NCI-H2196 treated with DMSO at 0.1 percent for 48 hours (cell line): ENCODE data around the gene VPS9D1.
"Not testable (repeated sequence)": the region's sequence is repeated elsewhere in the genome, so short reads cannot be mapped to it uniquely, and the experiment has no call there.

Source experiments
- DNase-seq: peaks from one replicate; lab custom pipeline; 2025; ENCODE audit not compliant: unreplicated experiment; lab: John Stamatoyannopoulos, UW

The VPS9D1 gene

GRCh38 chr16:89710709-89711564, 9.8 kb downstream of the VPS9D1 start:
- no peak for DNase-seq

- no peak for DNase-seq
These were observed 10.8 kb downstream of the VPS9D1 start for GRCh38 chr16:89709716-89710432.

- DNase-seq = no peak
These were observed 11.5 kb downstream of the VPS9D1 start for GRCh38 chr16:89709166-89709565.

- no peak for DNase-seq
These were observed 12.2 kb downstream of the VPS9D1 start for GRCh38 chr16:89708481-89708931.

DNA sequence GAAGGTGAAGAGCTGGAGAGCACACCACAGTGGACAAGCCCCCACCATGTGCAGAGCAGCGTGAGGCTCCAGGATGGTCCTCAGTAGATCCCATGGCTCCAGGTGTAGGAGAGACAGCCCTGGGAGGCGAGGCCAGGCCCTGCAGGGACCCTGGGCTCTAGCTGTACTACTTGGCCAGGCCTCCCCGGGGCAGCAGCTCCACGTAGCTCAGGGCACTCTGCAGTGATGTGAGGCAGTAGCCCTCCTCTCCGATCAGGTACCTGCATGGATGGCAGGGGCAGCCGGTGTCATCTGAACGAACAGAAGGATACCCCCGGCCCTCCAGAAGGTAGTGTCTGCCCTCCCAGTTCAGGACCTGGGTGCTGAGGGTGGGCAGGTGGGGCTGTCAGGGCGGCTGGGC, 13.0 kb downstream of the VPS9D1 start:
- DNase-seq = no peak

- DNase-seq = no peak
These were observed 14.0 kb downstream of the VPS9D1 start for GRCh38 chr16:89706518-89707260.

DNA sequence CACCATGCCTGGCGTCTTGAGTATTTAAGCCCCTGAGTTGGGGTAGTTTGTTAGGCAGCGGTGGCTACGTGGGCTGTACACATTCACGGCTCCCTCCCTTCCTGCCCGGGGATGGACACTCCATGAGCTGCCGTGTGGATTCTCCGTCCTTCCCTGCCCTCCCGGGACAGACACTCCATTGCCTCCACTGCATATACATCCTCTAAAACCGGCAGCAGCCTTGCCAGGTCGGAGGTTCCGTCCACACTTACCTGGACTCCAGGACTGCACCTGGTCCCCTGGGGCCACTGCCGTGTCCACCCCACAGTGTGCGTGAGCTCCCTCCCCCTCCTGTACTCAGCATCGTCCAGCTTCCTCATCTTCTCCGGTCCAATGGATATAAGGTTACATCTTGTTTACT, 15.7 kb downstream of the VPS9D1 start:
- no peak for DNase-seq

GRCh38 chr16:89704281-89704680, 16.4 kb downstream of the VPS9D1 start:
- DNase-seq = no peak

- peak; percentile 74 for DNase-seq
These were observed 19.0 kb downstream of the VPS9D1 start, which contains the start of gene SPATA2L for GRCh38 chr16:89701425-89702406. Gene SPATA2L, minus strand, starts transcription at chr16:89701705. Its CDS starts 473 bp downstream, at chr16:89701232.

GRCh38 chr16:89700649-89701424, 19.9 kb downstream of the VPS9D1 start:
- no peak for DNase-seq

- peak; percentile 79 for DNase-seq
These were observed 20.5 kb downstream of the VPS9D1 start for GRCh38 chr16:89700100-89700648.

- DNase-seq = not testable (repeated sequence)
These were observed 21.0 kb downstream of the VPS9D1 start for GRCh38 chr16:89699629-89700099.

DNA sequence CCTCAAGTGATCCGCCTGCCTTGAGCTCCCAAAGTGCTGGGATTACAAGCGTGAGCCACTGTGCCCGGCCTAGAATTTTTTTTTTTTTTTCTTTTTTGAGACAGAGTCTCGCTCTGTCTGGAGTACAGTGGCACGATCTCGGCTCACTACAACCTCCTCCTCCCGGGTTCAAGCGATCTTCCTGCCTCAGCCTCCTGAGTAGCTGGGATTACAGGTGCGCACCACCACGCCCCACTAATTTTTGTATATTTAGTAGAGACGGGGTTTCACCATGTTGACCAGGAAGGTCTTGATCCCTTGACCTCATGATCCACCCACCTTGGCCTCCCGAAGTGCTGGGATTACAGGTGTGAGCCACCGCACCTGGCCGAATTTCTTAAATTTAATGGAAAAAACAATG, 22.0 kb downstream of the VPS9D1 start:
- DNase-seq = not testable (repeated sequence)

- no peak for DNase-seq
These were observed 22.9 kb downstream of the VPS9D1 start for GRCh38 chr16:89697616-89698331.

DNA sequence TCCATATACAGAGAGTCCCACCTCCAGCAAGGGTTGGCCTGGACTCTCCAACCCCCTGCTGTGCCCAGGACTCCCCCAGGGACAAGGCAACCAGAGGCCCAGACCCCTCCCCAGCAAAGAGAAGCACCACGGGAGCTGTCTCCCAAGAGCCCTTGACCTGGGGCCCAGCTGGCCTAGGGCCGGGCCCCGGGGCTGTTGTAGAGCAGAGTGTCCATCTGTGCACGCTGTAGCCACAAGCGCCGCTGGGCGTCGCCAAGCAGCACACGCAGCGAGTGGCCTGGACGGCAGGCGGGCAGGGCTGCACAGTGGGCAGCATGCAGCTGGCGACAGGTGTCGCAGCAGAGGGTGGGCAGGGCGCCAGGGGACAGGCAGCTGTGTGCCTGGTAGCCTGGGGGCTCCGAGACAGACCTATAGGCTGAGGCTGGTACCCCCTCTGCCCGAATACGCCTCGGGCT, 23.5 kb downstream of the VPS9D1 start:
- no peak for DNase-seq

DNA sequence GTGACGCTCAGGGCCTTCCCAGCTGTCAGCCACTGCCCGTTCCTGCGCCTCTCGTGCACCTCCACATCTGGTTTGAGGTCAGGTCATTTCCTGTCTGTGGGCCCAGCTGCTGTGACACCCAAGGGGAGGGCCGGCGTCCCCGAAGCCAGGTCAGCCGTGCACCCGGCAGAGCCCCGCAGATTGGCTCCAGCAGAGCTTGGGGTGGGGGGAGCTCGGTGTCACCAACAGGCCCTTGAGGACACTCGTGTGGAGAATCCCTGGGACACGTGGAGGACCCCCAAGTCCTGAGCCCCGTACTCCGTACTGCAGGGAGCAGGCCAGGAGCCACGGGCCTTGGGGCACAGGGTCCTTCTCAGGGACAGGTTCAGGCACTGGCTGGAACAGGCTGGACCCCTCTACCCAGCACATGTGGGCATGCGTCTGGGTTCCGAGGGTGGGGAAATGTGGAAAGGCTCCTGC, 24.0 kb downstream of the VPS9D1 start:
- no peak for DNase-seq

DNA sequence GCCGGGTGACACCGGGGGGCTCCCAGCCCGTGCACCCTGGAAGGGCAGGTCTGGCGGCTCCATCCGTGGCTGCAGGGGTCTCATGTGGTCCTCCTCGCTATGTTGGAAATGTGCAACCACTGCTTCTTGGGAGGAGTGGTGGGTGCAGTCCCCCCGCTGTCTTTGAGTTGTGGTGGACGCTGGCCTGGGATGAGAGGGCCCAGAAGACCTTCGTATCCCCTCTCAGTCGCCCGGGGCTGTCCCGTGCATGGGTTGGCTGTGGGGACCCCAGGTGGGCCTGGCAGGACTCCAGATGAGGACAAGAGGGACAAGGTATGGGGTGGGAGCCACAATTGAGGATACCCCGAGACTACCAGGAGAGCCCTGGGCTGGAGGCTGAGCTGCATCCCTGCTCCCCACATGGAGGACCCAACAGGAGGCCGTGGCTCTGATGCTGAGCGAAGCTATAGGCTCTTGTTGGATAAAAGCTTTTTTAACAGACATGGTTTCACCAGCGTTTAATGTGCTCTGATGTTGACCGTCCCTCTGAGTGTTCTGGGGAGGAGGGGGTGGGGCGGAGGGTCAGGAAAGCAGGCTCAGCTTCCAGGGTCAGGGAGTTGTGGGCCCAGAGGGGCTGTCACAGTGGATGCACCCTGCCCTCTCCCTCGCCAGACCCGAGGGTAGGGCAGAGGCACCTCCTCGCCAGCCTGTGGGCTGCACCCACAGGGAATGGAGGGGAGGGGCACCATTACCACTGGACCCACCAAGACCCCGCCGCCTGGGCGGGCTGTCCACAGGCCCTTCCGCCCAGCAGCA, 24.6 kb downstream of the VPS9D1 start:
- no peak for DNase-seq
